SK-N-MC (cell line): Measurements from ENCODE around the gene ERC2.

Source experiments
- EZH2 ChIP-seq: fragments of 200-600 bp; sonication (generic); IDR thresholded peaks from one replicate; pipeline ENCODE4 v1.6.1; 2017; ENCODE audit warnings: antibody characterized with exemption
- POLR2AphosphoS5 ChIP-seq: IDR thresholded peaks from 2 replicates; pipeline ENCODE4 v1.6.1; 2012; ENCODE audit warnings: mild to moderate bottlenecking, low read depth, low read length, borderline replicate concordance

GRCh38 chr3:55492976-55493375 is 975.3 kb downstream of the ERC2 start:
- TF ChIP-seq EZH2: no peak
- TF ChIP-seq POLR2AphosphoS5: no peak
